SU-DHL-6 (cell line): ENCODE measurements around the gene RBFOX1.

ENCODE experiments used
- CTCF ChIP-seq: fragments of 200-600 bp; sonication (generic); IDR thresholded peaks from one replicate; pipeline ENCODE4 v1.5.1; 2017; ENCODE audit warnings: antibody characterized with exemption, mild to moderate bottlenecking, low read length, moderate library complexity; ENCODE audit not compliant: insufficient read depth, poor library complexity, severe bottlenecking
- EZH2phosphoT487 ChIP-seq: fragments of 200-600 bp; sonication (generic), shearing (Covaris generic); conservative IDR thresholded peaks from 2 replicates; pipeline ENCODE4 v1.6.1; 2018; ENCODE audit warnings: mild to moderate bottlenecking, antibody characterized with exemption, low read length, moderate library complexity, mixed read lengths

DNA sequence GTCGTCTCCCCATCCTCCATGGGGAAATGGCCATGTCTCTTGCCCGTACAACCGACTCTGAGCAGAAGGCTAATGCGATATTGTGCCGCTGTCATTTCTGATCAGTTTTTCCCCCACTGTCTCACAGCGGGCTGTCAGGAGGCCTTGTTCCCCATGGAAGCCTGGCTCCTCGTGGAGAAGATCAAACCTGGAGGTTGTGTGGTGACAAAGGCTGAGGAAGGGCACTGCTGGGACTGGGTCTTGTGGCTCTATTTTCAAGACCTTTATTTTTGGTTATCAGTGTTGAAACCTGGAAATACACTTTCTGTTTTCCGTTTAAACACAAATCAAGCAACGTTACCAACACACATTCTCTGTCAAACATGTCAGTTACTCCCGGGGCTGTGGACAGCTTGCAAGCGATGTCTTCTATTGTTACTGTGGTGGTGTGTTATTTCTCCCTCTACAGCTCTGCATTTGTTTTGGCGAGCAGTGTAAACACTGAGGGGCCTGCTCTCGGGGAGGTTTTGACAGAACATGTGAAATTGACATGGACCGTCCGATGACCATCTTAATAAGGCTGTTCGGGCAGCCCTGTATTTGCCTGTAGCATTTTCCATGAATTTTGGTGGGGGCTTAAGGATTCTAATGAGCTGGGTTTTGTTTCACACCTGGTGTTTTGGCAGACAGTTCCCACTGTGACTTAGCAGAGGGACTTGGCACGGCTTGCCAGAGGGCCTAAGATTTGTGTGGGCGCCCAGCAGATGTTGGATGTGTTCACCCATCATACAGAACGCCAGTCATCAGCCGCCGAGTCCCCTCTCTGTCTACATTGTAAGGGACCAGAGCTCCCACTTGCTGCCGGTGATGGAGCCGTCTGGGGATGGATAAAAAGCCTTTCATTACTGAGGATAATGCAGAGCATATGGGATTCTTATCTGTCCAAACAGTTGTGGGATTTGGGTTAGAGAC, 12.5 kb downstream of the RBFOX1 start:
- TF ChIP-seq CTCF = no peak
- TF ChIP-seq EZH2phosphoT487 = no peak
